Measurements from ENCODE around the gene RHOF.

- TF ChIP-seq CTCF (IDR thresholded peaks at IDR 0.05) (no peak), EZH2 (IDR thresholded peaks at IDR 0.05; ENCODE audit: borderline replicate concordance, insufficient read depth, low read depth, low read length, poor library complexity, severe bottlenecking) (no peak)
These were observed 25.9 kb upstream of the RHOF start for GRCh38 chr12:121819212-121819949.
